HCT116 (cell line): ENCODE results near the gene TAAR5. TPM values are rescaled to one million over a fixed set of nuclear protein-coding genes. Genes with fewer than 3 reads are reported as not detected.
"Not testable (repeated sequence)": the region's sequence is repeated elsewhere in the genome, so short reads cannot be mapped to it uniquely, and the experiment has no call there.

Experiments
- ATAC-seq: fragments of 200-7000 bp; cut with Tn5 transposase; 2 replicates; pipeline ENCODE4 v1.9.1; 2020; ENCODE audit warnings: mild to moderate bottlenecking, moderate library complexity
- BruUV-seq: library from RNA; stranded (reverse); fragments of 400-500 nt; replicated peaks from 2 replicates; lab custom pipeline; 2021; lab: Mats Ljungman, UMichigan
- CTCF ChIA-PET: fragments of 300-600 bp; sonication (Branson Sonifier 250); formaldehyde crosslinking; loops from one replicate; lab custom pipeline; 2021; ENCODE audit warnings: antibody characterized with exemption; lab: Charles Lee
- POLR2A ChIA-PET: fragments of 300-600, 350-600 bp; sonication (Branson Sonifier 250); formaldehyde crosslinking; loops from one replicate; lab custom pipeline; 2021; ENCODE audit warnings: antibody characterized with exemption; lab: Charles Lee
- RAD21 ChIA-PET, 2 experiments: fragments of 300-600 bp; sonication (Branson Sonifier 250); formaldehyde crosslinking; loops; one replicate each; lab custom pipeline; 2023; ENCODE audit warnings: low total read pairs in 2 of 2; ENCODE audit not compliant: uncharacterized antibody in 2 of 2, unreplicated experiment in 2 of 2, low non-redundant PET in 1 of 2; lab: Charles Lee
- DNase-seq: peaks from one replicate; pipeline ENCODE4 v3.0.0-alpha.2; 2010; ENCODE audit warnings: low read depth, low spot score
- H2AFZ ChIP-seq: fragments of 200-600 bp; shearing (Covaris generic), sonication (generic); 2 replicates; pipeline ENCODE4 v1.6.1; 2017; ENCODE audit warnings: low read depth, mixed run types, mixed read lengths, antibody characterized with exemption, low read length; ENCODE audit not compliant: poor library complexity, severe bottlenecking
- H3K27ac ChIP-seq: 2 replicates; pipeline ENCODE4 v1.5.1; 2012; ENCODE audit warnings: low read depth, low read length
- H3K27me3 ChIP-seq: fragments of 200-600 bp; sonication (generic); 2 replicates; pipeline ENCODE4 v1.6.1; 2016; ENCODE audit warnings: mixed run types, low read length, mixed read lengths; ENCODE audit not compliant: insufficient read depth
- H3K36me3 ChIP-seq, 2 experiments: fragments of 200-500 bp in 1 of 2; fragments of 200-600 bp in 1 of 2; sonication (Bioruptor generic) in 1 of 2; sonication (generic) in 1 of 2; 2 replicates each; pipeline versions ENCODE4 v1.5.1 to v1.6.1; 2014 to 2016; ENCODE audit warnings: low read length in 2 of 2, inconsistent platforms in 1 of 2, mixed read lengths in 1 of 2, mixed run types in 1 of 2; ENCODE audit not compliant: insufficient read depth in 2 of 2, control insufficient read depth in 1 of 2
- H3K4me1 ChIP-seq, 2 experiments: fragments of 200-600 bp in 1 of 2; sonication (generic) in 1 of 2; 2 replicates each; pipeline versions ENCODE4 v1.5.1 to v1.6.1; 2012 to 2017; ENCODE audit warnings: low read length in 2 of 2, inconsistent platforms in 1 of 2, mild to moderate bottlenecking in 1 of 2, mixed read lengths in 1 of 2, mixed run types in 1 of 2, moderate library complexity in 1 of 2; ENCODE audit not compliant: insufficient read depth in 2 of 2, control insufficient read depth in 1 of 2
- H3K4me2 ChIP-seq: fragments of 200-600 bp; sonication (generic); 2 replicates; pipeline ENCODE4 v1.6.1; 2017; ENCODE audit warnings: mixed run types, low read length, mixed read lengths
- H3K4me3 ChIP-seq, 2 experiments: fragments of 200-600 bp in 1 of 2; sonication (generic) in 1 of 2; replicated peaks in 1 of 2; 2 replicates each; pipeline ENCODE4 v1.5.1; 2011 to 2016; ENCODE audit warnings: low read length in 2 of 2, control low read depth in 1 of 2, low read depth in 1 of 2, mild to moderate bottlenecking in 1 of 2, mixed read lengths in 1 of 2, mixed run types in 1 of 2
- H3K79me2 ChIP-seq: fragments of 200-600 bp; sonication (generic); 2 replicates; pipeline ENCODE4 v1.6.1; 2017; ENCODE audit warnings: mild to moderate bottlenecking, mixed run types, low read length, moderate library complexity, mixed read lengths; ENCODE audit not compliant: insufficient read depth
- H3K9ac ChIP-seq: fragments of 200-600 bp; sonication (generic); 2 replicates; pipeline ENCODE4 v1.6.1; 2016; ENCODE audit warnings: low read length, mixed read lengths
- H3K9me2 ChIP-seq: fragments of 200-600 bp; sonication (generic), shearing (Covaris generic); 2 replicates; pipeline ENCODE4 v1.6.1; 2017; ENCODE audit warnings: mixed run types, mild to moderate bottlenecking, moderate library complexity; ENCODE audit not compliant: insufficient read depth
- H3K9me3 ChIP-seq, 2 experiments: fragments of 200-500 bp in 1 of 2; fragments of 200-600 bp in 1 of 2; sonication (Bioruptor generic) in 1 of 2; sonication (generic) in 1 of 2; 2 replicates each; pipeline ENCODE4 v1.6.1; 2014 to 2017; ENCODE audit warnings: low read length in 2 of 2, mixed read lengths in 2 of 2, inconsistent platforms in 1 of 2, low read depth in 1 of 2, mild to moderate bottlenecking in 1 of 2, mixed run types in 1 of 2, moderate library complexity in 1 of 2; ENCODE audit not compliant: control insufficient read depth in 1 of 2, insufficient read depth in 1 of 2
- H4K20me1 ChIP-seq: fragments of 200-600 bp; sonication (generic), shearing (Covaris generic); 2 replicates; pipeline ENCODE4 v1.6.1; 2017; ENCODE audit warnings: mixed run types, mild to moderate bottlenecking, moderate library complexity; ENCODE audit not compliant: insufficient read depth
- ATF3 ChIP-seq: IDR thresholded peaks from 2 replicates; pipeline ENCODE4 v1.6.1; 2012
- CBX3 ChIP-seq: IDR thresholded peaks from 2 replicates; pipeline ENCODE4 v1.6.1; 2012; ENCODE audit warnings: low read depth
- CEBPB ChIP-seq: IDR thresholded peaks from 2 replicates; pipeline ENCODE4 v1.6.1; 2012; ENCODE audit warnings: low read depth
- CTCF ChIP-seq, 3 experiments: fragments of 200-600 bp in 1 of 3; sonication (generic) in 1 of 3; IDR thresholded peaks in 2 of 3; conservative IDR thresholded peaks in 1 of 3; 2 replicates each; pipeline ENCODE4 v1.5.1; 2012 to 2017; ENCODE audit warnings: low read depth in 2 of 3, low read length in 2 of 3, antibody characterized with exemption in 1 of 3, borderline replicate concordance in 1 of 3, control low read depth in 1 of 3, mild to moderate bottlenecking in 1 of 3, mixed read lengths in 1 of 3, mixed run types in 1 of 3, moderate library complexity in 1 of 3; ENCODE audit not compliant: insufficient read depth in 1 of 3
- EGR1 ChIP-seq: IDR thresholded peaks from 2 replicates; pipeline ENCODE4 v1.6.1; 2012; ENCODE audit warnings: low read depth
- EZH2 ChIP-seq: fragments of 200-600 bp; sonication (generic); IDR thresholded peaks from 2 replicates; pipeline ENCODE4 v1.6.1; 2017; ENCODE audit warnings: antibody characterized with exemption, mixed run types
- FOSL1 ChIP-seq: IDR thresholded peaks from 2 replicates; pipeline ENCODE4 v1.6.1; 2012; ENCODE audit warnings: low read depth
- JUND ChIP-seq: IDR thresholded peaks from 2 replicates; pipeline ENCODE4 v1.6.1; 2012
- MAX ChIP-seq: IDR thresholded peaks from 2 replicates; pipeline ENCODE4 v1.6.1; 2012
- POLR2A ChIP-seq: IDR thresholded peaks from 2 replicates; pipeline ENCODE4 v1.7.0; 2011; ENCODE audit warnings: borderline replicate concordance; ENCODE audit not compliant: insufficient read depth, insufficient read length; ENCODE audit errors: extremely low read depth
- REST ChIP-seq: IDR thresholded peaks from 2 replicates; pipeline ENCODE4 v1.6.1; 2012; ENCODE audit warnings: low read depth
- SIN3A ChIP-seq: IDR thresholded peaks from 2 replicates; pipeline ENCODE4 v1.6.1; 2012; ENCODE audit warnings: low read depth
- SP1 ChIP-seq: IDR thresholded peaks from 2 replicates; pipeline ENCODE4 v1.6.1; 2012; ENCODE audit warnings: low read depth
- SRF ChIP-seq: IDR thresholded peaks from 2 replicates; pipeline ENCODE4 v1.6.1; 2012; ENCODE audit warnings: low read depth
- TCF7L2 ChIP-seq: IDR thresholded peaks from 2 replicates; pipeline ENCODE4 v1.7.0; 2011; ENCODE audit warnings: borderline replicate concordance, inconsistent platforms; ENCODE audit not compliant: insufficient read depth, insufficient read length; ENCODE audit errors: extremely low read depth
- YY1 ChIP-seq: IDR thresholded peaks from 2 replicates; pipeline ENCODE4 v1.6.1; 2011; ENCODE audit warnings: low read length, low read depth, moderate library complexity, mild to moderate bottlenecking; ENCODE audit not compliant: insufficient replicate concordance; ENCODE audit errors: extremely low read depth
- ZNF274 ChIP-seq: fragments of 200-500 bp; sonication (Bioruptor generic); IDR thresholded peaks from 2 replicates; pipeline ENCODE4 v1.6.1; 2014; ENCODE audit warnings: mild to moderate bottlenecking, low read depth, low read length, inconsistent platforms
- intact Hi-C: fragments of 100-400 bp; cut with micrococcal nuclease; formaldehyde crosslinking; loops from 2 replicates; pipeline ENCODE4 v1.10.0; 2022
- total RNA-seq: library from RNA; stranded (reverse); gene quantifications from one replicate; pipeline ENCODE4 v1.2.1, GENCODE V29; 2021; ENCODE audit not compliant: unreplicated experiment

The TAAR5 gene
- total RNA-seq, 1 experiment from 2014 or later = not detected

GRCh38 chr6:132560087-132560486 lies 29.5 kb downstream of the TAAR5 start:
- BruUV-seq, RAD21 ChIA-PET: not testable (repeated sequence)

GRCh38 chr6:132552372-132552771 lies 37.2 kb downstream of the TAAR5 start, which contains the start of gene TAAR8:
TSS of gene TAAR8 (plus strand) at chr6:132552672. CDS start at chr6:132552693, 21 bp downstream.
- intact Hi-C loops = no loop called here
- Histone ChIP-seq H3K4me1 (no peaks in the 10 kb centered on the region), H3K9me2 (no peaks in the 10 kb centered on the region), H3K9me3 (no peaks in the 10 kb centered on the region), H3K36me3 (no peaks in the 10 kb centered on the region), H4K20me1 (no peaks in the 10 kb centered on the region), H3K4me3 (no peak within 1 kb of the TSS), H3K27me3 (no peaks in the 10 kb centered on the region), H3K4me2 (no peak within 1 kb of the TSS), H3K79me2 (no peaks in the 10 kb centered on the region), H3K9ac (no peak within 1 kb of the TSS), H2AFZ (no peak within 1 kb of the TSS), H3K27ac (no peak within 1 kb of the TSS)
- RAD21 ChIA-PET = no interaction called here
- DNase-seq (no peak), ATAC-seq (no peak)
- no TSS peak for BruUV-seq
- POLR2A ChIA-PET = no interaction called here
- CTCF ChIA-PET = no interaction called here
- TF ChIP-seq SRF = no peak
- TF ChIP-seq MAX = no peak
- no peak for TF ChIP-seq TCF7L2
- no peak for TF ChIP-seq CBX3
- TF ChIP-seq CTCF (IDR thresholded peaks at IDR 0.05 in 2 of 3, conservative IDR thresholded peaks at IDR 0.05 in 1 of 3; ENCODE audit: borderline replicate concordance in 1 of 3, insufficient read depth in 1 of 3, low read depth in 2 of 3, low read length in 2 of 3) = no peak
- no peak for TF ChIP-seq ZNF274
- TF ChIP-seq FOSL1 = no peak
- no peak for TF ChIP-seq EZH2
- TF ChIP-seq SIN3A = no peak
- TF ChIP-seq ATF3 = no peak
- no peak for TF ChIP-seq CEBPB
- TF ChIP-seq REST = no peak
- no peak for TF ChIP-seq JUND
- TF ChIP-seq POLR2A = no peak
- no peak for TF ChIP-seq YY1
- TF ChIP-seq SP1 = no peak
- TF ChIP-seq EGR1 = no peak

More at GRCh38 chr6:132560087-132560486, 29.5 kb downstream of the TAAR5 start:
- H3K79me2 ChIP-seq, H3K27me3 ChIP-seq, H3K4me2 ChIP-seq, H3K9ac ChIP-seq, DNase-seq, POLR2A ChIA-PET, ATAC-seq, H3K27ac ChIP-seq, CTCF ChIA-PET, H2AFZ ChIP-seq, H3K9me3 ChIP-seq, H3K4me3 ChIP-seq, H3K4me1 ChIP-seq, H3K9me2 ChIP-seq, H4K20me1 ChIP-seq, H3K36me3 ChIP-seq, intact Hi-C loops: not testable (repeated sequence)
